ENCODE data around the gene C10orf67. TPM values are rescaled to one million over a fixed set of nuclear protein-coding genes. Genes with fewer than 3 reads are reported as not detected.
"Not testable (repeated sequence)": the region's sequence is repeated elsewhere in the genome, so short reads cannot be mapped to it uniquely, and the experiment has no call there.

Gene C10orf67
- total RNA-seq, 2 experiments from 2014 or later, result 0.20 TPM; not detected in 1

GRCh38 chr10:23330948-23331347 is 13.6 kb downstream of the C10orf67 start:
- H3K36me3 Mint-ChIP-seq, result peaks cover 3% of the 10 kb centered on the region
- H3K4me3 Mint-ChIP-seq, result no peak overlapping the region
- no peaks in the 10 kb centered on the region for H3K4me1 Mint-ChIP-seq
- ATAC-seq (ENCODE audit: low read depth) (no peak), DNase-seq (no peak)
- peak overlapping the region; percentile 54 for H3K27ac Mint-ChIP-seq
- H3K9me3 Mint-ChIP-seq, result peaks cover 2% of the 10 kb centered on the region
- peaks cover 3% of the 10 kb centered on the region for H3K27me3 Mint-ChIP-seq
- POLR2A ChIA-PET, result no interaction called here

DNA sequence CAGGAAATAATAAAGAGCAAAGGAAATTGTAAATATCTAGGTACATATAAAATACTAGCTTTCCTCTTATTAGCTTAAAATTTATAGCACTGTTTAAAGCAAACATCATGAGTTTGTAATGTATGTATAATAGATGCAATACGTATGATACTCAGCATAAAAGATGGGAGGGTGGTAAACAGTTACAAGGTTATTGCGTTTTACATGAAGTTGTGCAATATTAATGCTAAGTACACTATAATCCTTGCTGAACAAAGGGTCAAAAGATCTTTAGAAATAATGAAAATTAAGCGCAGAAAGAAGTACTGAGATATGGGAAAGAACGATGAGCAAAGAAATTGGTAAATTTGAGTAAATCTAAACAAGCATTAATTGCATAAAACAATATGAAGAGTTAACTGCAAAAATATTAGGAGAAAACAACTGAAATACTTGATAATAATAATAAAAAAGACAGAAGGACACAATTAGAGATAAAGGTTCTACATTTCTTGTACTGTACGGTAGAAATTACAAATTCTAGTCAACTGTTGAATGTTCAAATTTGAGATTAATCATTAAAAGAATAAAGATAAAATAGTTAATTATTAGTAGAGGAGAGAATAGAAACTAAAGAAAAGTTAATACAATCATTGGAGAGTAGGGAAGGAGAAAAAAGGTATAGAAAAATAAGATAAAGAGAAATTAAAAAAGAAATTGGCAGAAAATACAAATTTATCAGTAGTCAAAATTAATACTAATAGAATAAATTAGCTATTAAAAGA is 17.9 kb downstream of the C10orf67 start:
- H3K27me3 Mint-ChIP-seq, result peaks cover 6% of the 10 kb centered on the region
- no peak for DNase-seq
- H3K9me3 Mint-ChIP-seq, result peaks cover 2% of the 10 kb centered on the region
- POLR2A ChIA-PET, result interaction anchor here (0.6 to 1.0 kb wide), 2 partner anchors 36 to 1324 kb away, joined by 3 read pairs; no protein-coding TSS in a partner anchor
- peaks cover 1% of the 10 kb centered on the region for H3K36me3 Mint-ChIP-seq
- peaks cover 2% of the 10 kb centered on the region for H3K4me1 Mint-ChIP-seq
- ATAC-seq (ENCODE audit: low read depth), result no peak
- H3K4me3 Mint-ChIP-seq, result no peak overlapping the region
- H3K27ac Mint-ChIP-seq, result no peak overlapping the region

- H3K4me1 Mint-ChIP-seq, result peaks cover 2% of the 10 kb centered on the region
- H3K4me3 Mint-ChIP-seq, result no peak overlapping the region
- no peaks in the 10 kb centered on the region for H3K9me3 Mint-ChIP-seq
- H3K36me3 Mint-ChIP-seq, result no peaks in the 10 kb centered on the region
- ATAC-seq (ENCODE audit: low read depth), result peak; percentile 93
- peaks cover 6% of the 10 kb centered on the region for H3K27me3 Mint-ChIP-seq
- no peak overlapping the region for H3K27ac Mint-ChIP-seq
- no peak for DNase-seq
- POLR2A ChIA-PET, result interaction anchor here (0.8 kb wide), 1 partner anchor 114 kb away, joined by 4 read pairs; the partner anchor contains the start of gene OTUD1
Measured at GRCh38 chr10:23325132-23325531, 19.5 kb downstream of the C10orf67 start.

GRCh38 chr10:23324351-23324750 is 20.2 kb downstream of the C10orf67 start:
- ATAC-seq (ENCODE audit: low read depth) (no peak), DNase-seq (no peak)
- no peaks in the 10 kb centered on the region for H3K9me3 Mint-ChIP-seq
- peaks cover 6% of the 10 kb centered on the region for H3K27me3 Mint-ChIP-seq
- POLR2A ChIA-PET, result no interaction called here
- H3K4me3 Mint-ChIP-seq, result no peak overlapping the region
- no peak overlapping the region for H3K27ac Mint-ChIP-seq
- peaks cover 2% of the 10 kb centered on the region for H3K4me1 Mint-ChIP-seq
- H3K36me3 Mint-ChIP-seq, result no peaks in the 10 kb centered on the region

DNA sequence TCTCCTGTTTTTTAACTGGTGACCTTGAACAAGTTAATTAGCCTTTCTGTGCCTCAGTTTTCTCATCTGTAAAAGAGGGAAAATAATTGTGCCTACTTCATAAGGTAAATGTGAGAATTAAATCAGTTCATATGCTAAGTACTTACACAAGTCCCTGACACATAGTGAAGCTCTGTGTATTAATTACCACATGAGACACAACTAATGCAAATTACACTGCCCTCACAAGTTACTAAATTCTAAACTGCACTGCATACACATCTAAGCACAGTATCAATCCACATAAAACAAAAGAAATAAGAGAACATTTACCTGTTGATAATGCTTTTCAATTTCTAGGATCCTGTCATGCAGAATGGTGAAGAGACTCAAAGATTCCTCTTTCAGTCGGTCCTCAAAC is 22.5 kb downstream of the C10orf67 start:
- DNase-seq (no peak), ATAC-seq (ENCODE audit: low read depth) (no peak)
- POLR2A ChIA-PET, result no interaction called here
- Mint-ChIP-seq H3K27ac (no peak overlapping the region), H3K36me3 (peaks cover 1% of the 10 kb centered on the region), H3K9me3 (peaks cover 3% of the 10 kb centered on the region), H3K27me3 (peaks cover 3% of the 10 kb centered on the region), H3K4me1 (peaks cover 2% of the 10 kb centered on the region), H3K4me3 (no peak overlapping the region)

- Mint-ChIP-seq H3K27ac (no peak overlapping the region), H3K9me3 (peaks cover 6% of the 10 kb centered on the region), H3K4me1 (no peaks in the 10 kb centered on the region), H3K4me3 (no peak overlapping the region), H3K27me3 (no peaks in the 10 kb centered on the region), H3K36me3 (peaks cover 1% of the 10 kb centered on the region)
- POLR2A ChIA-PET, result no interaction called here
- no peak for ATAC-seq (ENCODE audit: low read depth)
- no peak for DNase-seq
Measured at GRCh38 chr10:23319835-23320234, 24.8 kb downstream of the C10orf67 start.

DNA sequence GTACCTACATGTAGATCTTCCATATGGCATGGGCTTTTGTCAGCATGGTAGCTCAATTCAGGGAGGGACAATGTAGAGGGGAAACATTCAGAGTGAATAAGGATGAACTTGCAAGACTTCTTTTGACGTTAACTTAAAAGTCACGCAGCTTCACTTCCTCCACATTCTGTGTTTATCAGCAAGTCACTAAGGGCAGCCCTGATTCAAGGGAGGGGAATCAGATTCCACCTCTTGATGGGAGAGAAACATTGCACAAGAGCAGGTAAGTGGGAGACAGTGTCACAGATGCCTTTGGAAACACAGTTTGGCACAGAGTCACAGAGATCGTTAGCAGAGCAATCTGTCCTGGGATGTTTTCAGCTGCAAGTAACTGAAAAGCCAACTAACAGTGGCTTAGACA is 26.2 kb downstream of the C10orf67 start:
- H3K27ac Mint-ChIP-seq, result no peak overlapping the region

GRCh38 chr10:23317416-23317815 is 27.2 kb downstream of the C10orf67 start:
- Mint-ChIP-seq H3K4me1 (no peaks in the 10 kb centered on the region), H3K4me3 (no peak overlapping the region), H3K9me3 (peaks cover 6% of the 10 kb centered on the region), H3K27me3 (no peaks in the 10 kb centered on the region), H3K36me3 (peaks cover 1% of the 10 kb centered on the region), H3K27ac (no peak overlapping the region)
- DNase-seq, result no peak
- no peak for ATAC-seq (ENCODE audit: low read depth)
- POLR2A ChIA-PET, result no interaction called here

More for the DNA sequence above, 26.2 kb downstream of the C10orf67 start:
- DNase-seq (no peak), ATAC-seq (ENCODE audit: low read depth) (no peak)
- Mint-ChIP-seq H3K4me1 (no peaks in the 10 kb centered on the region), H3K36me3 (peaks cover 1% of the 10 kb centered on the region), H3K9me3 (peaks cover 6% of the 10 kb centered on the region), H3K4me3 (no peak overlapping the region), H3K27me3 (no peaks in the 10 kb centered on the region)
- POLR2A ChIA-PET, result no interaction called here

DNA sequence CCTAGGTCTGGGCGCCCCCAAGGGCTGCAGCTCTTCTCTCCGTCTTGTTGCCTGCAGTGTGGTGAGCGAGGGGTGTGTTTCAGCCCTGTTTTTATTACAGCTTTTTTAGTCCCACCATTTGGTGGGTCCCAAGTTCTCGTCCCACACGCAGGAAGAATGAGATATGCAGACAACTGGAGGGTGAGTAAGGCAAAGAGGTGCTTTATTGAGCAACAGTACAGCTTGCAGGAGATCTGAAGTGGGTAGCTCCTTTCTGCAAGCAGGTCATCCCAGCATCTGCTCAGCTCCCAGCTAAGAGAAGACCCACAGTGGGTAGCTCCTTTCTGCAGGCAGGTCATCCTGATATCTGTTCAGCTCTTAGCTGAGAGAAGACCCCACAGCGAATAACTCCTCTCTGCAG is 28.2 kb downstream of the C10orf67 start:
- no peak overlapping the region for H3K27ac Mint-ChIP-seq
- H3K4me1 Mint-ChIP-seq, result no peaks in the 10 kb centered on the region
- DNase-seq, result no peak
- peaks cover 6% of the 10 kb centered on the region for H3K9me3 Mint-ChIP-seq
- H3K27me3 Mint-ChIP-seq, result no peaks in the 10 kb centered on the region
- POLR2A ChIA-PET, result no interaction called here
- H3K4me3 Mint-ChIP-seq, result no peak overlapping the region
- H3K36me3 Mint-ChIP-seq, result peaks cover 1% of the 10 kb centered on the region
- ATAC-seq (ENCODE audit: low read depth), result no peak

- no peak for ATAC-seq (ENCODE audit: low read depth)
- Mint-ChIP-seq H3K27ac (no peak overlapping the region), H3K4me3 (no peak overlapping the region), H3K9me3 (peaks cover 6% of the 10 kb centered on the region), H3K36me3 (peaks cover 1% of the 10 kb centered on the region), H3K27me3 (no peaks in the 10 kb centered on the region), H3K4me1 (no peaks in the 10 kb centered on the region)
- DNase-seq, result no peak
- POLR2A ChIA-PET, result no interaction called here
Measured at GRCh38 chr10:23315966-23316365, 28.6 kb downstream of the C10orf67 start.

DNA sequence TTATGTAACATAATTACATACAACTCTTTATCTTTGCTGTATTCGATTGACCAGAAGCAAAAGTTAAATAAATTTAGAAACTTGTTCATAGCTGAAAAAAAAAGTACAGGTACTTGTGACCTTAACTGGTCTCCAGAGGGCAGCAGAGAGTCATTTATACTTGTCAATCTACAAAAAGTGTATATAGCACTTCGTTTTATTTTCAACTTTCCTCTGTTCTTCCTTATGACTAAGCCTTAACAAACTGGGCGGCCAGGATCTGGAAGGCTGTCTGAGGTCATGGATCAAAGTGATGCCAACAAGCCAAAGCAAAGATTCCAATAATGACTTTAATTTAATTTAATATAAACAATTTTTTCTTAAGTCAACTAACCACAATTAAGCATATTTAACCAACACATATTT is 29.8 kb downstream of the C10orf67 start:
- H3K4me1 Mint-ChIP-seq, result no peaks in the 10 kb centered on the region
- ATAC-seq (ENCODE audit: low read depth) (no peak), DNase-seq (no peak)
- H3K27me3 Mint-ChIP-seq, result peaks cover 1% of the 10 kb centered on the region
- H3K36me3 Mint-ChIP-seq, result peaks cover 1% of the 10 kb centered on the region
- no peak overlapping the region for H3K4me3 Mint-ChIP-seq
- POLR2A ChIA-PET, result interaction anchor here (1.0 kb wide), 1 partner anchor 124 kb away, joined by 3 read pairs; the partner anchor contains the start of gene OTUD1
- H3K27ac Mint-ChIP-seq, result no peak overlapping the region
- peaks cover 6% of the 10 kb centered on the region for H3K9me3 Mint-ChIP-seq

- H3K27ac Mint-ChIP-seq, result no peak overlapping the region
- H3K4me1 Mint-ChIP-seq, result no peaks in the 10 kb centered on the region
- POLR2A ChIA-PET, result no interaction called here
- ATAC-seq (ENCODE audit: low read depth) (no peak), DNase-seq (no peak)
- peaks cover 1% of the 10 kb centered on the region for H3K27me3 Mint-ChIP-seq
- H3K9me3 Mint-ChIP-seq, result no peaks in the 10 kb centered on the region
- no peak overlapping the region for H3K4me3 Mint-ChIP-seq
- no peaks in the 10 kb centered on the region for H3K36me3 Mint-ChIP-seq
Measured at GRCh38 chr10:23311034-23311433, 33.6 kb downstream of the C10orf67 start.

DNA sequence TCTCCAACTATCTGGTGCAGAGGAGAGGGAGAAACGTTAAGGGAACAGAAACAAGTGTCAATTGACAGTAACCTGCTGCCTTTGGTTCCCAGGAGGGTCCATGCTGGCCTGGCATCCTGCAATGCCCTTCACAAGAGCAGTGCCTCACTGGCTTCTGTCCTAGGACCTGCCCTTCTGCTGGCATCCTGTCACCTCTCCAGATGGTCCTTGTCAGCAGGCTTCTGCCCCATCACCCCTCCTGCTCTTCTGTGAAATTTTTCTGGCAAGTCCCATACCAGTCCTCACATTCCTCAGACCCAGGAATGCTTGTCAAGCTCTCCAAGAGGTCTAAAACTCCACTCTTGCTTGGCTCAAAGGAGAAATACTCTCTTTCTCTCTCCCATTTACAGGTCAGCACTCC is 34.2 kb downstream of the C10orf67 start:
- DNase-seq (no peak), ATAC-seq (ENCODE audit: low read depth) (no peak)
- Mint-ChIP-seq H3K4me1 (no peaks in the 10 kb centered on the region), H3K4me3 (no peak overlapping the region), H3K9me3 (no peaks in the 10 kb centered on the region), H3K36me3 (no peaks in the 10 kb centered on the region), H3K27ac (no peak overlapping the region), H3K27me3 (peaks cover 1% of the 10 kb centered on the region)
- POLR2A ChIA-PET, result no interaction called here

DNA sequence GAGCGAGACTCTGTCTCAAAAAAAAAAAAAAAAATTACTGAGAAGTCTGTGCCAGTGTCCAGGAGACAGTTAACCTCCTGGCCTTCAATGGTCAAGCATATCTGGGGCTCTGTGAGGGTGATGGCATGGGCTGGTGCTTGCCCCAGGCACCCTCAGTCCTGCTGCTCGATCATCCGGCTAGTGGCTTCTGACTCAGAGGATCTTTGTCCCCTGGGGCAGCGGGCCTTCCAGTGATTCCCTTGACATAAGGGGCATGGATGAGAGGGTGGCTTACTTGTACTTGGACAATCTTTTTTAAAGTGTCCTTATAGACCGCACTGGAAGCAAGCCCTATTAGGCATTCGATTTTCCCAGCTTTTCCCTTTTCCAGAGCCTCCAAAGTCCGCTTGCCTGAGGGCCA is 44.6 kb downstream of the C10orf67 start:
- H3K4me3 Mint-ChIP-seq; DNase-seq; ATAC-seq (ENCODE audit: low read depth); H3K9me3 Mint-ChIP-seq; H3K27me3 Mint-ChIP-seq; POLR2A ChIA-PET; H3K27ac Mint-ChIP-seq; H3K4me1 Mint-ChIP-seq; H3K36me3 Mint-ChIP-seq: not testable (repeated sequence)
